Endothelial cell of umbilical vein (primary cell): ENCODE data around the gene GNAQ. TPM values are rescaled to one million over a fixed set of nuclear protein-coding genes. Genes with fewer than 3 reads are reported as not detected.

Experiments
- BruUV-seq: library from RNA; stranded (reverse); fragments of 400-500 nt; replicated peaks from 2 replicates; lab custom pipeline; 2021; lab: Mats Ljungman, UMichigan
- CTCF ChIA-PET: fragments of 300-600, 350-600 bp; sonication (Branson Sonifier 250); formaldehyde crosslinking; loops from one replicate; lab custom pipeline; 2021; ENCODE audit warnings: antibody characterized with exemption, inconsistent platforms; lab: Charles Lee
- POLR2A ChIA-PET: fragments of 300-600, 350-600 bp; sonication (Branson Sonifier 250); formaldehyde crosslinking; loops from one replicate; lab custom pipeline; 2021; ENCODE audit warnings: antibody characterized with exemption, inconsistent platforms; lab: Charles Lee
- DNase-seq: peaks from one replicate; pipeline ENCODE4 v3.0.0-alpha.2; 2011; ENCODE audit warnings: low read depth, low spot score
- FAIRE-seq: peaks from 2 replicates; lab custom pipeline; 2011; peaks lifted over from hg19 to GRCh38; lab: Jason Lieb, UNC
- H2AFZ ChIP-seq: 2 replicates; pipeline ENCODE4 v1.6.0; 2012; ENCODE audit warnings: low read depth, low read length, control low read depth, inconsistent platforms
- H3K27ac ChIP-seq: 2 replicates; pipeline ENCODE4 v1.5.1; 2011; ENCODE audit warnings: low read depth, mild to moderate bottlenecking, control low read depth, low read length, moderate library complexity; ENCODE audit not compliant: insufficient read depth
- H3K27me3 ChIP-seq, 2 experiments: 2 replicates each; pipeline versions ENCODE4 v1.6.0 to v1.6.1; 2011; ENCODE audit warnings: low read length in 2 of 2, mixed read lengths in 1 of 2; ENCODE audit not compliant: control insufficient read depth in 2 of 2, insufficient read depth in 2 of 2
- H3K36me3 ChIP-seq, 2 experiments: 2 replicates in 1 of 2; 3 replicates in 1 of 2; pipeline ENCODE4 v1.5.1; 2011; ENCODE audit warnings: low read length in 2 of 2, mild to moderate bottlenecking in 1 of 2, moderate library complexity in 1 of 2; ENCODE audit not compliant: control insufficient read depth in 2 of 2, insufficient read depth in 2 of 2; ENCODE audit errors: extremely low read depth in 1 of 2
- H3K4me1 ChIP-seq: 3 replicates; pipeline ENCODE4 v1.5.1; 2011; ENCODE audit warnings: mild to moderate bottlenecking, low read length; ENCODE audit not compliant: control insufficient read depth, insufficient read depth; ENCODE audit errors: extremely low read depth
- H3K4me2 ChIP-seq: 2 replicates; pipeline ENCODE4 v1.6.1; 2011; ENCODE audit warnings: low read length, control low read depth, mixed read lengths; ENCODE audit not compliant: insufficient read depth
- H3K4me3 ChIP-seq, 3 experiments: fragments of 200-600 bp in 1 of 3; sonication (generic), shearing (Covaris generic) in 1 of 3; replicated peaks in 1 of 3; 2 replicates each; pipeline ENCODE4 v1.5.1; 2011 to 2016; ENCODE audit warnings: control low read depth in 3 of 3, low read length in 3 of 3, mild to moderate bottlenecking in 2 of 3, inconsistent platforms in 1 of 3, low read depth in 1 of 3, moderate library complexity in 1 of 3; ENCODE audit not compliant: insufficient read depth in 1 of 3
- H3K79me2 ChIP-seq: 2 replicates; pipeline ENCODE4 v1.6.0; 2012; ENCODE audit warnings: low read length, inconsistent platforms; ENCODE audit not compliant: control insufficient read depth, insufficient read depth
- H3K9ac ChIP-seq: replicated peaks from 2 replicates; pipeline ENCODE3; 2011; ENCODE audit warnings: low read length, control low read depth; ENCODE audit not compliant: insufficient read depth; ENCODE audit errors: extremely low read depth
- H3K9me1 ChIP-seq: replicated peaks from 3 replicates; pipeline ENCODE4 v1.6.0; 2011; ENCODE audit warnings: mild to moderate bottlenecking, low read length; ENCODE audit not compliant: control insufficient read depth, insufficient read depth; ENCODE audit errors: extremely low read depth
- H3K9me3 ChIP-seq: replicated peaks from 2 replicates; pipeline ENCODE4 v1.5.1; 2012; ENCODE audit warnings: low read length, inconsistent platforms; ENCODE audit not compliant: control insufficient read depth, insufficient read depth
- H4K20me1 ChIP-seq: replicated peaks from 2 replicates; pipeline ENCODE3; 2011; ENCODE audit warnings: mild to moderate bottlenecking, low read length; ENCODE audit not compliant: control insufficient read depth, insufficient read depth; ENCODE audit errors: extremely low read depth
- CTCF ChIP-seq, 2 donors: IDR thresholded peaks; 1 replicate in 1 of 2; 2 replicates in 1 of 2; pipeline ENCODE4 v1.5.1; 2011; ENCODE audit warnings: low read length in 2 of 2, mild to moderate bottlenecking in 2 of 2, moderate library complexity in 2 of 2, control low read depth in 1 of 2, inconsistent platforms in 1 of 2, low read depth in 1 of 2; ENCODE audit not compliant: insufficient read depth in 1 of 2; ENCODE audit errors: extremely low read depth in 1 of 2
- EZH2 ChIP-seq: IDR thresholded peaks from 2 replicates; pipeline ENCODE4 v1.6.1; 2012; ENCODE audit warnings: borderline replicate concordance, low read depth, mild to moderate bottlenecking, moderate library complexity, low read length, inconsistent platforms; ENCODE audit not compliant: severe bottlenecking
- FOS ChIP-seq: IDR thresholded peaks from 2 replicates; pipeline ENCODE4 v1.6.1; 2011; ENCODE audit warnings: mild to moderate bottlenecking, low read length, moderate library complexity, borderline replicate concordance; ENCODE audit not compliant: insufficient read depth
- GATA2 ChIP-seq: IDR thresholded peaks from 2 replicates; pipeline ENCODE4 v1.7.0; 2011; ENCODE audit warnings: low read depth, mild to moderate bottlenecking, moderate library complexity, mixed read lengths, low read length; ENCODE audit not compliant: insufficient read length, insufficient read depth
- JUN ChIP-seq: IDR thresholded peaks from 2 replicates; pipeline ENCODE4 v1.6.1; 2011; ENCODE audit warnings: borderline replicate concordance, low read depth; ENCODE audit not compliant: insufficient read length, insufficient read depth
- MAX ChIP-seq: IDR thresholded peaks from 2 replicates; pipeline ENCODE4 v1.6.1; 2011; ENCODE audit not compliant: insufficient read depth, insufficient read length
- MYC ChIP-seq: IDR thresholded peaks from one replicate; pipeline ENCODE4 v1.6.1; 2011; ENCODE audit warnings: mild to moderate bottlenecking, low read depth, low read length
- POLR2A ChIP-seq: IDR thresholded peaks from 2 replicates; pipeline ENCODE4 v1.6.1; 2012; ENCODE audit warnings: low read depth, mild to moderate bottlenecking, control low read depth, low read length
- POLR2AphosphoS5 ChIP-seq: IDR thresholded peaks from 2 replicates; pipeline ENCODE4 v1.6.1; 2012; ENCODE audit warnings: low read depth, mild to moderate bottlenecking, control low read depth, low read length, moderate library complexity; ENCODE audit not compliant: insufficient read depth
- dilution Hi-C: fragments of 300-500 bp; cut with MboI; formaldehyde crosslinking; loops from one replicate; pipeline ENCODE4 v1.15.0; 2019; ENCODE audit warnings: low sequenced_read_pairs; ENCODE audit not compliant: extremely low pct_ligation_motif_present
- intact Hi-C: fragments of 100-400 bp; cut with micrococcal nuclease; formaldehyde crosslinking; loops from one replicate; pipeline ENCODE4 v1.10.0; 2022
- polyA plus RNA-seq, 4 experiments: library from polyadenylated mRNA; depleted of rRNA in 3 of 4; stranded (reverse) in 3 of 4; unstranded in 1 of 4; fragments of >200 nt; gene quantifications; 2 replicates each; pipeline versions ENCODE4 v1.2.1 to v1.2.3, GENCODE V29; 2011 to 2012; ENCODE audit warnings: missing spikeins in 1 of 4
- total RNA-seq: library from RNA; stranded (reverse); gene quantifications from 2 replicates; pipeline ENCODE4 v1.2.3, GENCODE V29; 2021

The GNAQ gene
- total and polyA plus RNA-seq, 2 donors (not counting 3 experiments of a cell fraction or from before 2014, with no cell fraction given), result 26.1 to 67.3 TPM

GRCh38 chr9:77756449-77756848 lies 275.2 kb downstream of the GNAQ start:
- ChIA-PET CTCF (interaction anchor here (1.5 to 1.6 kb wide), 3 partner anchors 85 to 299 kb away, joined by 4 to 6 read pairs (median 5); no protein-coding TSS in a partner anchor), POLR2A (no interaction called here)
- dilution Hi-C loops, result no loop called here
- DNase-seq (no peak), FAIRE-seq (no peak)
- Histone ChIP-seq H3K36me3 (peaks cover 0 to 1% of the 10 kb centered on the region in 2 experiments), H2AFZ (no peak overlapping the region), H3K4me1 (peaks cover 6% of the 10 kb centered on the region), H3K4me2 (no peak overlapping the region), H3K27me3 (no peaks in the 10 kb centered on the region), H3K9ac (no peak overlapping the region), H3K79me2 (no peaks in the 10 kb centered on the region), H4K20me1 (no peaks in the 10 kb centered on the region), H3K9me1 (no peaks in the 10 kb centered on the region), H3K9me3 (no peaks in the 10 kb centered on the region), H3K4me3 (no peak overlapping the region), H3K27ac (no peak overlapping the region)
- no peak for TF ChIP-seq CTCF (IDR thresholded peaks at IDR 0.05; ENCODE audit: extremely low read depth in 1 of 2, insufficient read depth in 1 of 2, low read depth in 1 of 2, low read length in 2 of 2)
- TF ChIP-seq POLR2AphosphoS5, result no peak
- intact Hi-C loops, result no loop called here
- no TSS peak for BruUV-seq

- Histone ChIP-seq H4K20me1 (no peaks in the 10 kb centered on the region), H3K9me1 (no peaks in the 10 kb centered on the region), H3K4me2 (no peak overlapping the region), H3K9ac (no peak overlapping the region), H3K27ac (no peak overlapping the region), H3K27me3 (no peaks in the 10 kb centered on the region), H3K79me2 (no peaks in the 10 kb centered on the region), H3K9me3 (no peaks in the 10 kb centered on the region), H3K4me3 (no peak overlapping the region), H3K36me3 (peaks cover 0 to 3% of the 10 kb centered on the region in 2 experiments), H2AFZ (no peak overlapping the region), H3K4me1 (peaks cover 24% of the 10 kb centered on the region)
- POLR2A ChIA-PET, result no interaction called here
- intact Hi-C loops, result loop anchor here (5.0 kb wide), 2 partner anchors 459 to 576 kb away; partner anchors contain the start of gene VPS13A
- TF ChIP-seq JUN, result no peak
- no peak for TF ChIP-seq EZH2
- TF ChIP-seq POLR2A, result no peak
- TF ChIP-seq FOS, result no peak
- no peak for TF ChIP-seq GATA2
- TF ChIP-seq CTCF (IDR thresholded peaks at IDR 0.05; ENCODE audit: extremely low read depth in 1 of 2, insufficient read depth in 1 of 2, low read depth in 1 of 2, low read length in 2 of 2), result no peak
- TF ChIP-seq MYC, result no peak
- TF ChIP-seq MAX, result no peak
- no peak for TF ChIP-seq POLR2AphosphoS5
- CTCF ChIA-PET, result interaction anchor here (1.8 to 5.7 kb wide), 4 partner anchors 12 to 320 kb away, joined by 4 to 214 read pairs (median 14); no protein-coding TSS in a partner anchor
- dilution Hi-C loops, result no loop called here
- DNase-seq (no peak), FAIRE-seq (no peak)
- no TSS peak for BruUV-seq
These were observed 278.4 kb downstream of the GNAQ start for GRCh38 chr9:77753180-77753579.
